ENCODE data around the gene PCNX4.

Gene PCNX4

GRCh38 chr14:60175255-60175902, 83.7 kb downstream of the PCNX4 start:
- no peak for DNase-seq

DNA sequence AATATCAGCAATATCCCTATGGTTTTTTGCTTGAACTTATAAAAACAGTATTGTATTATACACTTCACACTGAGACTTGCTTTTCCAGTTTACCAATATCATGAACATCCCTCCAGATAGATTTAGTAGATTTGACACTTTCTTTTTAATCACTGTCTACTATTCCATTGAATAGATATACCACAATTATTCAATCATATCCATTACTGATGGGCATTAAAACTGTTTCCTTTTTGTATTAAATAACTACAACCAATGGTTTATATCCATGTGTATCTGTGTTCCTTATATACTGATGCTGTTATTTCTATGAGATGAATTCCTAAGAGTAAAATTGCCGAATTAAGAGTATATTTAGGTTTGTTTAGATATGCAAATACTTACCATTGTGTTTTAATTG, 86.4 kb downstream of the PCNX4 start:
- no peak for DNase-seq

DNA sequence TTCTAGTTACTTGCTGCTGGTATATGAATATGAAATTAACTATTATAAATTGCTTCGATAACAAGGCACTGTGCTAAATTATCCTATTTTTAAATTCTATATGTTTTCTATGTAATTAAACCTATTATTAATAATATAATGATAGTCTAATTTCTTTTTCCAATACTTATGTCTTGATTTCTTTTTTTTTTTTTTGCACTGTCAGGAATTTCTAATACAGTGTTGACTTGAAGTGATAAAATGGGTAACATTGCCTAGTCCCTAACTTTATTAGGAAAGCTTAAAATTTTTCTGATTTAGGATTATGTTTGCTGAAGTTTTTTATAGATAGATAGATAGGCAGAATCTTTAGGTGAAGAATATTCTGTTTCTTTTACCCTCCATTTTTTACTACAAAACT, 87.1 kb downstream of the PCNX4 start:
- DNase-seq, result no peak

- no peak for DNase-seq
Observed at GRCh38 chr14:60179431-60179869, 87.7 kb downstream of the PCNX4 start.

- no peak for DNase-seq
Observed at GRCh38 chr14:60183138-60183537, 91.4 kb downstream of the PCNX4 start.

DNA sequence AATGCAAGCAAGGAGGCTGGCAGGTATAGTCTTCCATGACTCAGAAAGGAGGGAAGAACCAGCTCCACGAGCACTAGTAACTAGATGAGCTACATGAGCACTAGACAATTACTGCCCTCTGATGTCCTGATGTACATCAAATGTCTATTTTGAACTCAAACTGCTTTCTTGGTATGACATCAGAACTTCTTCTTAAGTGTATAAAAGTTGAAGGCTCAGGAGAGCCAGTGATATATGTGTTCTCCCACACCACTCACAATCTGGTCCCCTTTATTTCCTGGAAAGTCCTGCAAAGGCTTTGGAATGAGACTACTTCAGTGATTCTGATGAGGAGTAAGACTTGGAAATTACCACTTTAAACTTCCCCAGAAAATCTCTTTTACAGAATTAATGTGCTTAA, 92.0 kb downstream of the PCNX4 start:
- DNase-seq, result no peak

DNA sequence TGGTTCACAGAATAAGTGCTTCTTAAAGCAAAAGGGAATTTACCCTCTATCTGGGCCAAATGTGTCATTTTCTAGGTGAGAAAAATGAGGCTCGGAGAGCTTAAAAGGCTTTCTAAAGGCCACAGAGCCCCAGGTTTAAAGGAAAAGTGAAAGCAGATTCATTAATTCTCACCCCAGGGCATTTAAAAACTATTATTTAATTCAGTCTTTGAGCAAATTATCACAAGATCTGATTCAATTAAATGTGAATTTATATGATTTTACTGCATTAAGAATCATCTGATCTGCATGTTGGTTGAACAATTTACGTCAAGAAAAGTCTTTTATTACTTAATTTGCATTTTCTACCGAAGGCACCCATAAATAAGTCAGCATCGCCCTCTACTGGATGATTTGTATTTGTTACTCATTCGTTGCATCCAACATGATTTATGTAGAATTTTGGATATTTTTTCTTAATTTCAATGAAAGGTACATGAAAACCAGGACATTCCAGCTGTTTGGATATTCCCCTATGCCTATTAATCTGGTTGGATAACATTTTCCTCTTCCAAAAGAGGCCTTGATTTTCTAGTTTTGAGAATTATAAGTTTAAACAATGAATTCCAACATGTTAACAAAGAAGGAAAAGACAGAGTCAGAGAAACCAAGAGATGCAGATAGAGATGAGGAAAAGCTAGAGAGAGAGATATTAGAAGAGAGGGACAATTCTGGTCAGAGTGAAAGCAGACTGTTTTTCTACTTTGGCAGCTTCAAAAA, 92.6 kb downstream of the PCNX4 start:
- DNase-seq, result peak; percentile 44

DNA sequence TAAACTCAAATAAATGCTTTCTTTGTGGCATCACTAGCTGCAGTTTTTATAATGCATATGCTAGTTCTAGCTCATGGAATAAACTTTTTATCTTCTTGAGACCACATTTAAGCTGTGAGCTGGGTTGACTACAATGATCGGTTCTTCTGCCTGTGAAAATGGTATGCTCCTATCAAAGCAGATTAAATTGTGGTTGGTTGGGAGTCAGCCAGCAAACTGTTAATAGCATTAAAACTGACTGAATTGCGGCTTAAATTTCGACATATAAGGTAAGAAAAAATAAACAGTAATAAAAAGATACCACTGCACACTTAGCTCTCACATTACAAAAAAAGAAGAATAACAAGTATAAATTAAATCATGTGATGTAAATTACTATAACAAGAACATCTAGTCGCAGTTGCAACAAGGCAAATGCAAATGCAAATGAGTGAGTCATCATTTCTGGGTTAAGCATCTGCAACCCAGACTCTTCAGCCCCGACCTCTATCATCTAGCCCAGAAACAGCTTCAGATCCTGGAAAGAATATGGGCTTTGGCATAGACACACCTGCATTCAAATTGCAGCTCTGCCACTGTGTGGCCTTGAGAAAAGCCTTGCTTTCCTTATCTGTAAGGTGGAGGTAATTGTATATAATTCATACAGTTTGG, 93.3 kb downstream of the PCNX4 start:
- DNase-seq, result no peak

DNA sequence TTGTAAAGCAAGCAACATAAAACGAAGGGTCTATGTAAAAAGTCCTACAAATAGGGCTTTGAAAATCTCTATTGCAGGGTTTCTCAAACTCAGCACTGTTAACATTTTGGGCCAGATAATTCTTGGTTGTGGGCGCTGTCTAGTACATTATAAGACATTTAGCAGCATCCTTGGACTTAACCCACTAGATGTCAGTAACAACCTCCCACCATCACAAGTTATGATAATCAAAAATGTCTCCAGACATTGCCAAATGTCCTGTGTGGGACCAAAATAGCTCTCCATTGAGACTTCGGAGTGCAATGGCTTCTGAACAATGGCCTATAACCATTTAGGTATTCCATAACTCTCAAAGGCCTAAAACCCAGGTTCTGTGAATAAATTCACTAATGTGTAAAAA, 96.4 kb downstream of the PCNX4 start:
- no peak for DNase-seq

- DNase-seq, result no peak
Observed at GRCh38 chr14:60188696-60189095, 97.0 kb downstream of the PCNX4 start.

GRCh38 chr14:60189923-60190840, 98.5 kb downstream of the PCNX4 start:
- DNase-seq, result no peak

GRCh38 chr14:60195179-60195810, 103.6 kb downstream of the PCNX4 start:
- no peak for DNase-seq

DNA sequence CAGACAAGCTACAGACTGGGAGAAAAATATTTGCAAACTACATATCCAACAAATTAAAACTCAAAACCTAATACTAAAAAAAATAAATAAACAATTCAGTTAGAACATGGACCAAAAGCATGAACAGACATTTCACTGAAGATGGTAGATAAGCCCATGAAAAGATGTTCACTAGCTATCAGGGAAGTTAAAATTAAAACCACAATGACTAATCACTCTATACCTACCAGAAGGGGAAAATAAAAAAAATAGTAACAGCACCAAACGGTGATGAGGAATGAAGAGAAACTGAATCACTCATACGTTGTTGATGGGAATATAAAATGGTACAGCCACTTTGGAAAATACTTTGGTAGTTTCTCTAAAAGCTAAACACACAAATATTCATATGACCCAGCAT, 104.6 kb downstream of the PCNX4 start:
- DNase-seq, result no peak

DNA sequence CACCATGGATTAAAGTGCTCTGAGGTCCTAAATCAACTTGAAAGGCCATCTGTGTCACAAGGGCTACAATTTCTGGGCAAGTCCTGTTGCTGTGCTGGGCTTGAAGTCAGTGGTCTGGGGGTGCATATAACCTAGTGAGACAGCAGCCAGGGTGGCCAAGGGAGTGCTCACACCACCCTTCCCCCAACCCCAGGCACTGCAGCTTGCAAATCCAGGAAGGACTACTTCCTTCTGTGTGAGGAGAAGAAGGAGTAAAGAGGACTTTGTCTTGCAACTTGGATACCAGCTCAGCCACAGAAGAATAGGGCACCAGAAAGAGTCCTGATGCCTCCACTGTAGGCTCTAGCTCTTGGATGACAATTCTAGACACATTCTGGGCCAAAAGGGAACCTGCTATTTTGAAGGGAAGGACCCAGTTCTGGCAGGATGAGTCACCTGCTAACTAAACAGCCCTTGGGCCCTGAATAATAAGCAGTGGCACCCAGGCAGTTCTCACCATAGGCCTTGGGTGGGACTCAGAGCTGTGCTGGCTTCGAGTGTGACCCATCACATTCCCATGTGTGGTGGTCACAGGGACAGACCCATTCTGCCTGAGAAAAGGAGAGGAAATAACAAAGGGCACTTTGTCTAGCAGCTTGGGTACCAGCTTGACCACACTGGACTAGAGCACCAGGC, 106.0 kb downstream of the PCNX4 start:
- DNase-seq, result no peak

- no peak for DNase-seq
Observed at GRCh38 chr14:60199321-60199720, 107.6 kb downstream of the PCNX4 start.

DNA sequence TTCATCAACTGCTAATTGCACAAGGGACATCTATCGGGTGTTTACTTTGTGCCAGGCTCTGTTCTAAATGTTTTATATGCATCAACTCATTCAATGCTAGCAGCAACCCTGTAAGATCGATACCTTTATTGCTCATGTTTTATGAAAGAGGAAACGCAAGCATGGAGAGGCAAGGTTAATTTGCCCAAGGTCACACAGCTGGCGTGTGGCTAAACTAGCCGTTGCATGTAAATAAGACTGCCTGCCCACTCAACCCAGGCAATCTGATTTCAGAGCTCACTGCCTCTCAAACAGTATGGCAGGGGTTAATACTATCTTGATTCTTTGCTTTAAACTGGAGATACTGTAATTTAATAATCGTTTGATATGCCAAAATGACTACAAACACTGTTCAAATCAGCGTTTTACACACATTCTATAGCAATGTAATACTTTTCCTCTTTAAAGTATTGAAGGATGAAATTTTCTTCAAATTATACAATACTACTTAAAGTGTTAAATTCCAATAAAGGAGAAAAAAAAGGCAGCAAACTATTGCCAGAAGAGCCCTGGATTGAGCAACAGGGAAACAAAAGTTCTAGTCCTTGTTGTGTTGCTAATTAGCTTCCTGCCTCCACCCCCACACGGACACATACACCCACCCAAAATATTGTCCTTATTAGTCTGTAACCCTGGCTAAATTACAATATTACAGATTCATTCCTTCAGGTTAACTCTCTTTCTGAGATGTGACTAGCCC, 112.5 kb downstream of the PCNX4 start:
- DNase-seq, result peak; percentile 55

DNA sequence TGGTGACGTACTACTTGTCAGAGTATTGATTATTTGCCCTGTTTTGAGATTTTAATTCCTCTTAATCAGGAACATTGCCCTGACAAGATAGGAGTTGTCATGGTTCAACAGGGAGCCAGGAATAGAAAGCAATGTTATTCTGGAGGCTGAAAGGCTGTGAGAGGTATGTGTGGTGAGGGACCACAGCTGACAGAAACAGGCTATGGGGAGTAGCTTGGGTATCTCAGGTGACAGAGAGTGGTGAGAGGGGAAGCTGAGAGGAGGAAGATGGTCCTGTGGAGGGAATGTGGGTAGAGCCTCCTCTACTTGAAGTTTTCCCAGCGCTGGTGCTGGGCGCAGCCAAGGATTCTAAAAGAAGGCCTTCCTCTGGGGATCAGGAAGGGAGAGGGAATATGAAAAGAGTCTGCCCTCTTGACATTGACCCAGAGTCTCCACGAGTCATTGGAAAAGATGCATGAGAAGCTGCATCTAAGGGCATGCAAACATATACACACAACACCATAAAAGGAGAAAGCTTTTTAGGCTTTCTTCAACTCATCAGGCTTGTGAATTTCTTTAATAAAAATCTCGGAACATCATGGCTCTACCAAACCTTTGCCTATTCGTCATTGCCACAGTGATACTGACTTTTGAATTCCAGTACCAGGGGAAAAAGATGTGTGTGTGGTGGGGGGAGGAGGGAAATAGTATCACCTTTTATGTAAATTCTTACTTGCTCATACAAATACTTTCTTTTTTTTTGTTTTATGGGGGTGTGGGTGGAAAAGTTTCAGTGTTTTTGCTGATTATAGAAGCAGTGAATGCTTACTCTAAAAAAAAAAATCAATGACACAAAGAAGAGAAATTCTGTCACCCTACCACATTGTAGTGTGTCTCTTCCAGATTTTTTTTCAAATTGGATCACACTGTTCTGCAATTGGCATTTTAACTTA, 113.4 kb downstream of the PCNX4 start:
- DNase-seq, result peak; percentile 38

- no peak for DNase-seq
Observed at GRCh38 chr14:60206249-60206670, 114.5 kb downstream of the PCNX4 start.

DNA sequence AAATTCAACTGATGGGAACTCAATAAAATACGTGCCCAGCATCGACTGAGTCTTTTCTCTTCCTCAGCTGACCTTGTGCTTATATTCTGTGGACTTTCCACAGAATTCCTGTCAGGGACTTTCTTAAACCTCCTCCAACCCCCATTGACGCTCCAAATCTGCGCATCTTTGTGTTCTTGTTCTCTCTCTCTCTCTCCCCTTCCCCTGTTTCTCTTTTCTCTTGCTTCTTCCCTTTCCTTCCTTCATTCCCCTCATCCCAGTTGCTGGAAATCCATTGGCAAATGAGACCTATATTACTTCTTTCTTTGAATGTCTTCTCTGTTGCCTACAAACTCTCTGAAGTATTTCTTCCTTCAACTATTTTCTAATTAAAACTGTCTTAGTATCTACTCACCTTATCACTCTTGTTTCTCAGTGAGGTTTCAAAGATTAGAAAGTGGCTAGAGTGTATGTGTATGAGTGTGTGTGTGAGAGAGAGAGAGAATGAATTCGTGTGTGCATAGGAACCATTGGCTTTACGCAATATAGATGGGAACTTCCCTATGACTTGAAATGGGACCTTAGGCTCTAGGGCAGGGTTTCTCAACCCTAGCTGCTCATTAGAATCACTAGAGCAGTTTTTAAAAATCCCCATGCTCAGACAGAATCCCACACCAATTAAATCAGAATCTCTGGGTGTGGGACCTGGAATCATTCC, 115.3 kb downstream of the PCNX4 start:
- no peak for DNase-seq

All from retina (tissue), 1 donor.